ENCODE data around the gene RAP1A.

GRCh38 chr1:111596499-111596898 lies 23.1 kb upstream of the RAP1A start:
- TF ChIP-seq CTCF (IDR thresholded peaks at IDR 0.05; ENCODE audit: extremely low read depth in 1 of 2, insufficient read depth in 1 of 2, low read depth in 1 of 2, low read length in 2 of 2) (no peak), POLR2A (IDR thresholded peaks at IDR 0.05; ENCODE audit: low read depth, low read length) (no peak), MAX (IDR thresholded peaks at IDR 0.05; ENCODE audit: insufficient read depth, insufficient read length) (no peak), EZH2 (IDR thresholded peaks at IDR 0.05; ENCODE audit: borderline replicate concordance, low read depth, low read length, severe bottlenecking) (no peak), POLR2AphosphoS5 (IDR thresholded peaks at IDR 0.05; ENCODE audit: insufficient read depth, low read depth, low read length) (no peak), MYC (IDR thresholded peaks at IDR 0.05; ENCODE audit: low read depth, low read length) (no peak), JUN (IDR thresholded peaks at IDR 0.05; ENCODE audit: borderline replicate concordance, insufficient read depth, insufficient read length, low read depth) (no peak)
